ENCODE data around the gene SMARCD2.

Gene SMARCD2

GRCh38 chr17:63792055-63792729, 50.3 kb downstream of the SMARCD2 start:
- H3K4me3 ChIP-seq (ENCODE audit: low read depth, low read length): no peak overlapping the region
- TF ChIP-seq, protein P1, sequence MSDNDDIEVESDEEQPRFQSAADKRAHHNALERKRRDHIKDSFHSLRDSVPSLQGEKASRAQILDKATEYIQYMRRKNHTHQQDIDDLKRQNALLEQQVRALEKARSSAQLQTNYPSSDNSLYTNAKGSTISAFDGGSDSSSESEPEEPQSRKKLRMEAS (IDR thresholded peaks at IDR 0.05; ENCODE audit: low read depth, low read length): no peak
- no peak for TF ChIP-seq MYC (IDR thresholded peaks at IDR 0.05; ENCODE audit: low read depth, low read length)
- TF ChIP-seq POLR2A (IDR thresholded peaks at IDR 0.05; ENCODE audit: extremely low read depth, insufficient read length): no peak
- no peak for TF ChIP-seq CTCF (IDR thresholded peaks at IDR 0.05; ENCODE audit: low read depth, low read length)
- DNase-seq (ENCODE audit: low read depth): no peak

DNA sequence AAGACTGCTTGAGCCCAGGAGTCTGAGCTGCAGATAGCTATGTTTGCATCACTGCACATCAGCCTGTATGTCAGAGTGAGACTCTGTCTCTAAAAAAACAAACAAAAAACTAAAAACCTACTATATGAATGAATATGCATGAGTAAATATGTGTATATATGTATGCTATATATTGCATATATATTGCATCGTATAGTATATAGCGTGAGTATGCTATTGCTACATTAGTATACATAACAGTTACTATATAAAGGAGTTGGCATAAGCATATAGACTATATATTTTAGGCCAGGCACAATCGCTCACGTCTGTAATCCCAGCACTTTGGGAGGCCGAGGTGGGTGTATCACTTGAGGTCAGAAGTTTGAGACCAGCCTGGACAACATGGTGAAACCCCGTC, 52.4 kb downstream of the SMARCD2 start:
- H3K4me3 ChIP-seq (ENCODE audit: low read depth, low read length): no peak overlapping the region
- no peak for DNase-seq (ENCODE audit: low read depth)
- TF ChIP-seq CTCF (IDR thresholded peaks at IDR 0.05; ENCODE audit: low read depth, low read length) (no peak), MYC (IDR thresholded peaks at IDR 0.05; ENCODE audit: low read depth, low read length) (no peak), POLR2A (IDR thresholded peaks at IDR 0.05; ENCODE audit: extremely low read depth, insufficient read length) (no peak)
- TF ChIP-seq, protein P1 (IDR thresholded peaks at IDR 0.05; ENCODE audit: low read depth, low read length): no peak

DNA sequence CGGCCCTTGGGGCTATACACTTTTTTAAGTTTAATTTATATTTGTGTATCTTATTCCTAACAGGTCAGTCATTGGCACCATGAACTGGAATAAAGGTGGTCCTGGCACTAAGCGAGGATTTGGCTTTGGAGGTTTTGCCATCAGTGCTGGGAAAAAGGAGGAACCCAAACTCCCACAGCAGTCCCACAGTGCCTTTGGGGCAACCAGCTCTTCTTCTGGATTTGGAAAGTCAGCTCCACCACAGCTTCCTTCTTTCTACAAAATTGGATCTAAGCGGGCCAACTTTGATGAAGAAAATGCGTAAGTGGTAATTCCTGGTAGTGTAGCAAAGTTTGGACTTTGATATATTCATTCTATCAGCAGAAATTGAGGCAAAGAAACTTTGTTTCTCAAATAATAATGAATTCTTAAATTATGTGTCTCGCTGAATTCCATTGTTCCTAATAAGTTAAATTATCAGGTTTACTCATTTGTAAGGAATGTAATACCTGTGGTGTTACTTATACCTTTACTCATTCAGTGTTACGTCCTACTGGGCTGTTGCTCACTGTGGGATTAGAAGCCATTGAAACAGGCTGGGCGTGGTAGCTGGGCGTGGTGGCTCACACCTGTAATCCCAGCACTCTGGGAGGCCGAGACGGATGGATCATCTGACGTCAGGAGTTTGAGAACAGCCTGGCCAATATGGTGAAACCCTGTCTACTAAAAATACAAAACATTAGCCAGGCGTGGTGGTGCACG, 55.3 kb downstream of the SMARCD2 start:
- no peak for DNase-seq (ENCODE audit: low read depth)
- TF ChIP-seq CTCF (IDR thresholded peaks at IDR 0.05; ENCODE audit: low read depth, low read length) (no peak), MYC (IDR thresholded peaks at IDR 0.05; ENCODE audit: low read depth, low read length) (no peak), POLR2A (IDR thresholded peaks at IDR 0.05; ENCODE audit: extremely low read depth, insufficient read length) (no peak)
- TF ChIP-seq, protein P1 (IDR thresholded peaks at IDR 0.05; ENCODE audit: low read depth, low read length): no peak

DNA sequence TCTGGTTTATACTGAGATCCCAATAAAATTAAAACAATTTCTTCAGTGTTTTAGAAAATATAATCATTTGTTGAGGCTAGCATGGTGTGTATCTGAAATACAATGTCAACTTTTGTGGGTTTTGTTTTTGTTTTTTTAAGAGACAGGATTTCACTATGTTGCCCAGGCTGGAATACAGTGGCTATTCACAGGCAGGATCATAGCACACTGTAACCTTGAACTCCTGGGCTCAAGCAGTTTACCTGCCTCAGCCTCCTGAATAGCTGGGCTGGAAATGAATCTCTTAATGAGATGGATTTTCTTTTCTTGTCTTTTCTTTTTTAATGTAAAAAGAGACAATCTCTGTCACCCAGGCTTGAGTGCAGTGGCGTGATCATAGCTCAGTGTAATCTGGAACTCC, 56.4 kb downstream of the SMARCD2 start:
- no peak overlapping the region for H3K4me3 ChIP-seq (ENCODE audit: low read depth, low read length)
- TF ChIP-seq, protein P1 (IDR thresholded peaks at IDR 0.05; ENCODE audit: low read depth, low read length): no peak
- TF ChIP-seq POLR2A (IDR thresholded peaks at IDR 0.05; ENCODE audit: extremely low read depth, insufficient read length) (no peak), CTCF (IDR thresholded peaks at IDR 0.05; ENCODE audit: low read depth, low read length) (no peak), MYC (IDR thresholded peaks at IDR 0.05; ENCODE audit: low read depth, low read length) (no peak)

More for the DNA sequence above, 55.3 kb downstream of the SMARCD2 start:
- H3K4me3 ChIP-seq (ENCODE audit: low read depth, low read length): no peak overlapping the region

DNA sequence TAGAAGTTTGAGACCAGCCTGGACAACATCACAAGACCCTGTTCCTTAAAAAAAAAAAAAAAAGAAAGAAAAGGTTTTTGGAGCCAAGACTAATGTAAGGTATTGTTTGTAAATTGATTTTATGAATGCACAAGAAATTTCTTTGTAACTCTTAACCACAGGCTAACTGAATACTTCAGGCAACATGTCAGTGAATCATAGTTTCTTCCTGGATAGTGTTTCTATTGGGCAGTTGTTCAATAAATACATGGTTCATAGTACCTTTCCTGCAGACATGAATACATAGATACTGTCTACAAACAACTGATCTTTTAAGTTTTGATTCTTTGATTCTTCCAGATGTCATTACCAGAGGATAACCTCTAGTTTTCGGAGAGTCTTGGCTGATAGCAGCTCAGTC, 56.9 kb downstream of the SMARCD2 start:
- TF ChIP-seq CTCF (IDR thresholded peaks at IDR 0.05; ENCODE audit: low read depth, low read length) (no peak), POLR2A (IDR thresholded peaks at IDR 0.05; ENCODE audit: extremely low read depth, insufficient read length) (no peak), MYC (IDR thresholded peaks at IDR 0.05; ENCODE audit: low read depth, low read length) (no peak)
- TF ChIP-seq, protein P1 (IDR thresholded peaks at IDR 0.05; ENCODE audit: low read depth, low read length): no peak
- no peak for DNase-seq (ENCODE audit: low read depth)
- no peak overlapping the region for H3K4me3 ChIP-seq (ENCODE audit: low read depth, low read length)

More for the DNA sequence above, 56.4 kb downstream of the SMARCD2 start:
- DNase-seq (ENCODE audit: low read depth): no peak

Data from NB4 (cell line).